NB4 (cell line): Measurements from ENCODE around the gene DTNBP1.

Experiments used
- MYC ChIP-seq: IDR thresholded peaks from 2 replicates; pipeline ENCODE4 v1.6.1; 2011; ENCODE audit warnings: low read depth, low read length
- POLR2A ChIP-seq: IDR thresholded peaks from 2 replicates; pipeline ENCODE4 v1.6.1; 2011; ENCODE audit warnings: mild to moderate bottlenecking; ENCODE audit not compliant: insufficient read length; ENCODE audit errors: extremely low read depth
- TF ChIP-seq, protein P1 (sequence below): IDR thresholded peaks from one replicate; pipeline ENCODE4 v1.5.1; 2012; ENCODE audit warnings: low read depth, low read length
- TF ChIP-seq, protein P2 (sequence below): IDR thresholded peaks from 2 replicates; pipeline ENCODE4 v1.6.1; 2011; ENCODE audit warnings: low read depth, low read length

GRCh38 chr6:15620611-15621010, 42.2 kb downstream of the DTNBP1 start:
- TF ChIP-seq, protein P1, sequence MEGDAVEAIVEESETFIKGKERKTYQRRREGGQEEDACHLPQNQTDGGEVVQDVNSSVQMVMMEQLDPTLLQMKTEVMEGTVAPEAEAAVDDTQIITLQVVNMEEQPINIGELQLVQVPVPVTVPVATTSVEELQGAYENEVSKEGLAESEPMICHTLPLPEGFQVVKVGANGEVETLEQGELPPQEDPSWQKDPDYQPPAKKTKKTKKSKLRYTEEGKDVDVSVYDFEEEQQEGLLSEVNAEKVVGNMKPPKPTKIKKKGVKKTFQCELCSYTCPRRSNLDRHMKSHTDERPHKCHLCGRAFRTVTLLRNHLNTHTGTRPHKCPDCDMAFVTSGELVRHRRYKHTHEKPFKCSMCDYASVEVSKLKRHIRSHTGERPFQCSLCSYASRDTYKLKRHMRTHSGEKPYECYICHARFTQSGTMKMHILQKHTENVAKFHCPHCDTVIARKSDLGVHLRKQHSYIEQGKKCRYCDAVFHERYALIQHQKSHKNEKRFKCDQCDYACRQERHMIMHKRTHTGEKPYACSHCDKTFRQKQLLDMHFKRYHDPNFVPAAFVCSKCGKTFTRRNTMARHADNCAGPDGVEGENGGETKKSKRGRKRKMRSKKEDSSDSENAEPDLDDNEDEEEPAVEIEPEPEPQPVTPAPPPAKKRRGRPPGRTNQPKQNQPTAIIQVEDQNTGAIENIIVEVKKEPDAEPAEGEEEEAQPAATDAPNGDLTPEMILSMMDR: no peak
- no peak for TF ChIP-seq POLR2A
- TF ChIP-seq, protein P2, sequence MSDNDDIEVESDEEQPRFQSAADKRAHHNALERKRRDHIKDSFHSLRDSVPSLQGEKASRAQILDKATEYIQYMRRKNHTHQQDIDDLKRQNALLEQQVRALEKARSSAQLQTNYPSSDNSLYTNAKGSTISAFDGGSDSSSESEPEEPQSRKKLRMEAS: no peak
- no peak for TF ChIP-seq MYC
